Mucosa of rectum (tissue), 2 donors: ENCODE results near the gene ZNF337.
"Not testable (repeated sequence)": the region's sequence is repeated elsewhere in the genome, so short reads cannot be mapped to it uniquely, and the experiment has no call there.

Experiments used
- H3K27ac ChIP-seq, 2 donors: one replicate each; pipeline ENCODE4 v1.7.0; 2013; ENCODE audit warnings: inconsistent platforms in 2 of 2, low read depth in 2 of 2, low read length in 2 of 2
- H3K27me3 ChIP-seq, 2 donors: one replicate each; pipeline ENCODE4 v1.7.0; 2013; ENCODE audit warnings: low read length in 2 of 2; ENCODE audit not compliant: control insufficient read depth in 2 of 2, insufficient read depth in 2 of 2
- H3K36me3 ChIP-seq, 2 donors: one replicate each; pipeline ENCODE4 v1.7.0; 2013; ENCODE audit warnings: low read length in 2 of 2; ENCODE audit not compliant: control insufficient read depth in 2 of 2, insufficient read depth in 2 of 2
- H3K4me1 ChIP-seq, 2 donors: one replicate each; pipeline ENCODE4 v1.7.0; 2013; ENCODE audit warnings: low read length in 2 of 2, mild to moderate bottlenecking in 1 of 2; ENCODE audit not compliant: control insufficient read depth in 2 of 2, insufficient read depth in 2 of 2
- H3K4me3 ChIP-seq, 2 donors: one replicate each; pipeline ENCODE4 v1.7.0; 2013; ENCODE audit warnings: low read length in 2 of 2
- H3K9ac ChIP-seq, 2 donors: one replicate each; pipeline ENCODE4 v1.7.0; 2013; ENCODE audit warnings: low read length in 2 of 2, low read depth in 1 of 2, mild to moderate bottlenecking in 1 of 2
- H3K9me3 ChIP-seq, 2 donors: one replicate each; pipeline ENCODE4 v1.7.0; 2013; ENCODE audit warnings: low read length in 2 of 2; ENCODE audit not compliant: control insufficient read depth in 2 of 2
- donor health status: healthy.
- donor health status: Normal muscosa, but diverticular disease.

Gene ZNF337

GRCh38 chr20:25725639-25726038, 29.0 kb upstream of the ZNF337 start:
- no peak overlapping the region for H3K4me3 ChIP-seq
- H3K4me1 ChIP-seq, result no peaks in the 10 kb centered on the region
- peaks cover 0 to 9% of the 10 kb centered on the region in 2 donors for H3K9me3 ChIP-seq
- H3K36me3 ChIP-seq, result peaks cover 0 to 3% of the 10 kb centered on the region in 2 donors
- H3K27me3 ChIP-seq, result no peaks in the 10 kb centered on the region
- no peak overlapping the region for H3K27ac ChIP-seq
- no peak overlapping the region for H3K9ac ChIP-seq

DNA sequence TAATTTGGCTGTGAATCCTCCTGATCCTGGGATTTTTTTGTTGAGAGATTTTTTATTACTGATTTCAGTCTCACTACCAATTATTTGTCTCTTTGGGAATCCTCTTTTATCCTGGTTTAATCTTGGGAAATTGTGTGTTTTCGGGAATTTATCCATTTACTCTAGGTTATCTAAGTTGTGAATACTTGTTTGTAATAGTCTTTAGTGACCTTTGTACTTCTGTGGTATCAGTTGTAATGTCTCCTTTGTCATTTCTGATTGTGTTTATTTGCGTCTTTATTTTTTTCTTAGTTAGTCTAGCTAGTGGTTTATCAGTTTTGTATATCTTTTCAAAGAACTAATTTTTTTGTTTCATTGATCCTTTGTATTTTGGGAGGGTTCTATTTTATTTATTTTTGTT, 27.3 kb upstream of the ZNF337 start:
- no peaks in the 10 kb centered on the region for H3K27me3 ChIP-seq
- H3K9ac ChIP-seq, result no peak overlapping the region
- no peaks in the 10 kb centered on the region for H3K4me1 ChIP-seq
- H3K27ac ChIP-seq, result no peak overlapping the region
- H3K9me3 ChIP-seq, result peaks cover 0 to 9% of the 10 kb centered on the region in 2 donors
- H3K36me3 ChIP-seq, result peaks cover 0 to 3% of the 10 kb centered on the region in 2 donors
- no peak overlapping the region for H3K4me3 ChIP-seq

- Histone ChIP-seq H3K36me3 (no peaks in the 10 kb centered on the region), H3K27ac (no peak overlapping the region), H3K27me3 (no peaks in the 10 kb centered on the region), H3K9me3 (no peaks in the 10 kb centered on the region), H3K4me3 (no peak overlapping the region), H3K4me1 (no peaks in the 10 kb centered on the region), H3K9ac (no peak overlapping the region)
Observed at GRCh38 chr20:25720285-25720684, 23.6 kb upstream of the ZNF337 start.

DNA sequence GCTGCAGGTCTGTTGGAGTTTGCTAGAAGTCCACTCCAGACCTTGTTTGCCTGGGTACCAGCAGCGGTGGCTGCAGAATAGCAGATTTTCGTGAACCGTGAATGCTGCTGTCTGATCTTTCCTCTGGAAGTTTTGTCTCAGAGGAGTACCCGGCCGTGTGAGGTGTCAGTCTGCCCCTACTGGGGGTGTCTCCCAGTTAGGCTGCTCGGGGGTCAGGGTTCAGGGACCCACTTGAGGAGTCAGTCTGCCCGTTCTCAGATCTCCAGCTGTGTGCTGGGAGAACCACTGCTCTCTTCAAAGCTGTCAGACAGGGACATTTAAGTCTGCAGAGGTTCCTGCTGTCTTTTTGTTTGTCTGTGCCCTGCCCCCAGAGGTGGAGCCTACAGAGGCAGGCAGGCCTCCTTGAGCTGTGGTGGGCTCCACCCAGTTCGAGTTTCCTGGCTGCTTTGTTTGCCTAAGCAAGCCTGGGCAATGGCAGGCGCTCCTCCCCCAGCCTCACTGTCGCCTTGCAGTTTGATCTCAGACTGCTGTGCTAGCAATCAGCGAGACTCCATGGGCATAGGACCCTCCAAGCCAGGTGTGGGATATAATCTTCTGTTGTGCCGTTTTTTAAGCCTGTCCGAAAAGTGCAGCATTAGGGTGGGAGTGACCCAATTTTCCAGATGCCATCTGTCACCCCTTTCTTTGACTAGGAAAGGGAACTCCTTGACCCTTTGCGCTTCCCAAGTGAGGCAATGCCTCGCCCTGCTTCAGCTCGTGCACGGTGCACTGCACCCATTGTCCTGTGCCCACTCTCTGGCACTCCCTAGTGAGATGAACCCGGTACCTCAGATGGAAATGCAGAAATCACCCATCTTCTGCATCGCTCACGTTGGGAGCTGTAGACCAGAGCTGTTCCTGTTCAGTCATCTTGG, 22.5 kb upstream of the ZNF337 start:
- not testable (repeated sequence) for H3K4me1 ChIP-seq, H3K9ac ChIP-seq, H3K27ac ChIP-seq, H3K36me3 ChIP-seq, H3K4me3 ChIP-seq, H3K27me3 ChIP-seq, H3K9me3 ChIP-seq

- H3K36me3 ChIP-seq, result no peaks in the 10 kb centered on the region
- no peak overlapping the region for H3K9ac ChIP-seq
- H3K27ac ChIP-seq, result no peak overlapping the region
- no peak overlapping the region for H3K4me3 ChIP-seq
- H3K27me3 ChIP-seq, result no peaks in the 10 kb centered on the region
- H3K9me3 ChIP-seq, result no peaks in the 10 kb centered on the region
- H3K4me1 ChIP-seq, result no peaks in the 10 kb centered on the region
Observed at GRCh38 chr20:25707695-25708094, 11.0 kb upstream of the ZNF337 start.

- H3K27ac ChIP-seq, result no peak overlapping the region
- no peaks in the 10 kb centered on the region for H3K36me3 ChIP-seq
- no peaks in the 10 kb centered on the region for H3K27me3 ChIP-seq
- H3K4me1 ChIP-seq, result no peaks in the 10 kb centered on the region
- H3K9ac ChIP-seq, result no peak overlapping the region
- H3K4me3 ChIP-seq, result no peak overlapping the region
- no peaks in the 10 kb centered on the region for H3K9me3 ChIP-seq
Observed at GRCh38 chr20:25706793-25707192, 10.1 kb upstream of the ZNF337 start.

- Histone ChIP-seq H3K9ac (no peak overlapping the region), H3K4me1 (no peaks in the 10 kb centered on the region), H3K4me3 (no peak overlapping the region), H3K27ac (no peak overlapping the region), H3K36me3 (no peaks in the 10 kb centered on the region), H3K27me3 (no peaks in the 10 kb centered on the region), H3K9me3 (no peaks in the 10 kb centered on the region)
Observed at GRCh38 chr20:25705830-25706351, 9.2 kb upstream of the ZNF337 start.

GRCh38 chr20:25704303-25704702, 7.7 kb upstream of the ZNF337 start:
- H3K4me1 ChIP-seq, H3K9me3 ChIP-seq, H3K4me3 ChIP-seq, H3K9ac ChIP-seq, H3K36me3 ChIP-seq, H3K27me3 ChIP-seq, H3K27ac ChIP-seq: not testable (repeated sequence)

DNA sequence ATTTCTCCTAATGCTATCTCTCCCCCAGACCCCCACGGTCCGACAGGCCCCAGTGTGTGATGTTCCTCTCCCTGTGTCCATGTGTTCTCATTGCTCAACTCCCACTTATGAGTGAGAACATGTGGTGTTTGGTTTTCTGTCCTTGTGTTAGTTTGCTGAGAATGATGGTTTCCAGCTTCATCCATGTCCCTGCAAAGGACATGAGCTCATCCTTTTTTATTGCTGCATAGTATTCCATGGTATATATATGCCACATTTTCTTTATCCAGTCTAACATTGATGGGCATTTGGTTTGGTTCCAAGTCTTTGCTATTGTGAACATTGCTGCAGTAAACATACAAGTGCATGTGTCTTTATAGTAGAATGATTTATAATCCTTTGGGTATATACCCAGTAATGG, 4.2 kb upstream of the ZNF337 start:
- not testable (repeated sequence) for H3K27me3 ChIP-seq, H3K9ac ChIP-seq, H3K4me3 ChIP-seq, H3K27ac ChIP-seq, H3K4me1 ChIP-seq, H3K9me3 ChIP-seq, H3K36me3 ChIP-seq

- Histone ChIP-seq H3K4me1 (peaks cover 2 to 6% of the 10 kb centered on the region in 2 donors), H3K36me3 (no peaks in the 10 kb centered on the region), H3K27ac (no peak overlapping the region), H3K9ac (no peak overlapping the region), H3K4me3 (no peak overlapping the region), H3K27me3 (no peaks in the 10 kb centered on the region), H3K9me3 (no peaks in the 10 kb centered on the region)
Observed at GRCh38 chr20:25699914-25700313, 3.3 kb upstream of the ZNF337 start.
